ENCODE data around the gene MRTFA.

GRCh38 chr22:40661671-40662070 is 25.2 kb upstream of the MRTFA start:
- no peak for TF ChIP-seq CTCF (IDR thresholded peaks at IDR 0.05 in 8 of 11, conservative IDR thresholded peaks at IDR 0.05 in 3 of 11)
- no peak for TF ChIP-seq POLR2A (IDR thresholded peaks at IDR 0.05)
